Kidney (tissue), 14 donors: Measurements from ENCODE around the gene FBXO5. TPM values are rescaled to one million over a fixed set of nuclear protein-coding genes. Genes with fewer than 3 reads are reported as not detected.

Experiments
- DNase-seq, 5 donors: peaks; one replicate each; pipeline ENCODE4 v3.0.0-alpha.2; 2013 to 2020
- FAIRE-seq: peaks from 2 replicates; lab custom pipeline; 2012; peaks lifted over from hg19 to GRCh38; lab: Jason Lieb, UNC
- H3K27ac ChIP-seq, 2 donors: one replicate each; pipeline ENCODE4 v1.7.0; 2013; ENCODE audit warnings: low read depth in 2 of 2, low read length in 2 of 2, inconsistent platforms in 1 of 2
- H3K27me3 ChIP-seq: one replicate; pipeline ENCODE4 v1.7.1; 2013; ENCODE audit warnings: low read length, inconsistent platforms; ENCODE audit not compliant: control insufficient read depth, insufficient read depth
- H3K36me3 ChIP-seq, 3 donors: one replicate each; pipeline versions ENCODE4 v1.7.0 to v1.7.1; 2013; ENCODE audit warnings: low read length in 3 of 3, control low read depth in 1 of 3, inconsistent platforms in 1 of 3; ENCODE audit not compliant: insufficient read depth in 3 of 3, control insufficient read depth in 2 of 3
- H3K4me1 ChIP-seq, 3 donors: one replicate each; pipeline versions ENCODE4 v1.7.0 to v1.7.1; 2013; ENCODE audit warnings: low read length in 3 of 3, inconsistent platforms in 1 of 3, low read depth in 1 of 3; ENCODE audit not compliant: control insufficient read depth in 2 of 3, insufficient read depth in 2 of 3
- H3K4me3 ChIP-seq, 3 donors: one replicate each; pipeline versions ENCODE4 v1.7.0 to v1.8.1; 2013; ENCODE audit warnings: low read length in 3 of 3, control low read depth in 1 of 3, inconsistent platforms in 1 of 3
- H3K9ac ChIP-seq, 3 donors: one replicate each; pipeline versions ENCODE4 v1.7.0 to v1.7.1; 2013; ENCODE audit warnings: low read length in 3 of 3, control low read depth in 1 of 3, inconsistent platforms in 1 of 3
- H3K9me3 ChIP-seq, 3 donors: one replicate each; pipeline versions ENCODE4 v1.7.0 to v1.7.1; 2013; ENCODE audit warnings: low read length in 3 of 3, control low read depth in 1 of 3, inconsistent platforms in 1 of 3; ENCODE audit not compliant: control insufficient read depth in 2 of 3, insufficient read depth in 1 of 3
- intact Hi-C: fragments of 100-400 bp; cut with DNase I; formaldehyde crosslinking; loops from one replicate; pipeline ENCODE4 v1.11.1; 2022
- polyA plus RNA-seq: library from polyadenylated mRNA; stranded (reverse); fragments of 350-450 nt; fragmentation: Illumina TruSeq; extraction: RNeasy Lipid Tissue Mini Kit (QIAGEN cat#74804); gene quantifications from one replicate; pipeline ENCODE4 v1.2.3, GENCODE V29; 2014; ENCODE audit warnings: low read depth, low replicate concordance; ENCODE audit not compliant: insufficient read depth
- total RNA-seq: library from RNA; stranded (reverse); fragmentation: NEBNext Ultra II Directional; extraction: Animal tissue kit (Norgen Biotek cat#: 25700); gene quantifications from one replicate; pipeline ENCODE4 v1.2.1, GENCODE V29; 2021
- TF ChIP-seq, protein P1 (sequence below): IDR thresholded peaks from 3 replicates; pipeline ENCODE4 v1.5.1; 2012; ENCODE audit warnings: mild to moderate bottlenecking, moderate library complexity, borderline replicate concordance; ENCODE audit not compliant: insufficient read depth; ENCODE audit errors: extremely low read depth
- donor health status: control.
- donor health status: control.
- donor health status: control.
- donor health status: control.
- donor health status: control.
- donor health status: DM: yes; HTN: yes; CAD: no.
- donor health status: Normal renal cell carcinoma (clear cell type).

FBXO5 gene
- total and polyA plus RNA-seq, 2 donors from 2014 or later, result 1.8 to 4.5 TPM

- intact Hi-C loops, result no loop called here
- no peaks in the 10 kb centered on the region for H3K27me3 ChIP-seq
- no peaks in the 10 kb centered on the region for H3K4me1 ChIP-seq
- H3K36me3 ChIP-seq, result no peaks in the 10 kb centered on the region
- FAIRE-seq (no peak), DNase-seq (no peak)
- H3K9me3 ChIP-seq, result no peaks in the 10 kb centered on the region
- TF ChIP-seq, protein P1, sequence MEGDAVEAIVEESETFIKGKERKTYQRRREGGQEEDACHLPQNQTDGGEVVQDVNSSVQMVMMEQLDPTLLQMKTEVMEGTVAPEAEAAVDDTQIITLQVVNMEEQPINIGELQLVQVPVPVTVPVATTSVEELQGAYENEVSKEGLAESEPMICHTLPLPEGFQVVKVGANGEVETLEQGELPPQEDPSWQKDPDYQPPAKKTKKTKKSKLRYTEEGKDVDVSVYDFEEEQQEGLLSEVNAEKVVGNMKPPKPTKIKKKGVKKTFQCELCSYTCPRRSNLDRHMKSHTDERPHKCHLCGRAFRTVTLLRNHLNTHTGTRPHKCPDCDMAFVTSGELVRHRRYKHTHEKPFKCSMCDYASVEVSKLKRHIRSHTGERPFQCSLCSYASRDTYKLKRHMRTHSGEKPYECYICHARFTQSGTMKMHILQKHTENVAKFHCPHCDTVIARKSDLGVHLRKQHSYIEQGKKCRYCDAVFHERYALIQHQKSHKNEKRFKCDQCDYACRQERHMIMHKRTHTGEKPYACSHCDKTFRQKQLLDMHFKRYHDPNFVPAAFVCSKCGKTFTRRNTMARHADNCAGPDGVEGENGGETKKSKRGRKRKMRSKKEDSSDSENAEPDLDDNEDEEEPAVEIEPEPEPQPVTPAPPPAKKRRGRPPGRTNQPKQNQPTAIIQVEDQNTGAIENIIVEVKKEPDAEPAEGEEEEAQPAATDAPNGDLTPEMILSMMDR, result no peak
- H3K4me3 ChIP-seq, result no peak overlapping the region
- H3K9ac ChIP-seq, result no peak overlapping the region
- H3K27ac ChIP-seq, result no peak overlapping the region
Observed at GRCh38 chr6:152952045-152952444, 30.8 kb downstream of the FBXO5 start.

- H3K9me3 ChIP-seq, result no peaks in the 10 kb centered on the region
- H3K4me1 ChIP-seq, result no peaks in the 10 kb centered on the region
- intact Hi-C loops, result no loop called here
- no peak overlapping the region for H3K27ac ChIP-seq
- no peak for FAIRE-seq
- H3K9ac ChIP-seq, result no peak overlapping the region
- H3K4me3 ChIP-seq, result no peak overlapping the region
- TF ChIP-seq, protein P1, result no peak
- H3K27me3 ChIP-seq, result no peaks in the 10 kb centered on the region
- H3K36me3 ChIP-seq, result no peaks in the 10 kb centered on the region
- no peak for DNase-seq
Observed at GRCh38 chr6:152950240-152950639, 32.6 kb downstream of the FBXO5 start.

DNA sequence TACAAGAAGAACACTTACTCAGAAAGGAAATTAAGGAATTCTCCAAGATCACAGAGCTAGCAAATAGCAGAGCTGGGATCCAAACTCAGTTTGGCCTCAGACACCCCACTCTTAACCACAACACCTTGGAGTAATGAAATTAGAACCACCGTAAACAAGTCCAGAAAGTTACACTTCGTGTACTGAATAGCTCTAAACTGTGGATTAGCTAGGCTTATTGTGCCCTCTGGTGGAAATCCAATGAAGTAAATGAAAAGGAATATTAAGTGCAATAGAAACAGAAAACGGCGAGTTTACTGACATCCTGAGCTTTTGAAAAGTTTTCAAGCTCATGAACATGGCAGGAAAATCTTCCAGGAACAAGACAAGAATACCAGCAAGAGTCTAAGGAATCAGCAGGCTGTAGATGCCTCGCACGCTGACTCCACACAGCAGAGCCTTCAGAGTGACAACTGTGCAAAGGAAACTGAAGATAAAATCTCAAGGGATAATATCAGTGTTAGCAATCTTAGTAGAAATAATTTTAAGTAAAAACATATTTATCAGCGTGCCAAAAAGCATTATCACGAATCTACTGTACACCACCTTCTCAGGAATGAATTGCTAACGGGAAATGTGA, 34.6 kb downstream of the FBXO5 start:
- Histone ChIP-seq H3K27ac (no peak overlapping the region), H3K36me3 (no peaks in the 10 kb centered on the region), H3K4me1 (no peaks in the 10 kb centered on the region), H3K27me3 (no peaks in the 10 kb centered on the region), H3K9me3 (no peaks in the 10 kb centered on the region), H3K4me3 (peak overlapping the region in 2 of 3 donors; percentile 24 to 30), H3K9ac (peak overlapping the region in 1 of 3 donors; percentile 13)
- FAIRE-seq (peak; percentile 77), DNase-seq (peak in 3 of 5 donors; percentile 17 to 70 (median 69))
- intact Hi-C loops, result no loop called here
- TF ChIP-seq, protein P1, result peak; percentile 52
